Spleen (tissue), 11 donors: Measurements from ENCODE around the gene ARID5B. TPM values are rescaled to one million over a fixed set of nuclear protein-coding genes. Genes with fewer than 3 reads are reported as not detected.
A peak's percentile ranks its signal among the peaks of the same experiment; 100 is the strongest.

Experiments
- DNase-seq: peaks from one replicate; pipeline ENCODE4 v3.0.0-alpha.2; 2020
- H3K27ac ChIP-seq, 8 donors: fragments of 200-600 bp; sonication (generic) in 7 of 8; 1 replicate in 4 of 8; 2 replicates in 4 of 8; pipeline versions ENCODE4 v1.5.0 to v1.8.0; 2016 to 2021; ENCODE audit warnings: inconsistent platforms in 4 of 8, mild to moderate bottlenecking in 4 of 8, moderate library complexity in 1 of 8
- H3K27me3 ChIP-seq, 7 donors: fragments of 200-600 bp; sonication (generic) in 6 of 7; replicated peaks in 1 of 7; 1 replicate in 4 of 7; 2 replicates in 3 of 7; pipeline versions ENCODE4 v1.5.0 to v1.8.0; 2016 to 2021; ENCODE audit warnings: inconsistent platforms in 3 of 7, mild to moderate bottlenecking in 1 of 7
- H3K36me3 ChIP-seq, 6 donors: fragments of 200-600 bp; sonication (generic) in 5 of 6; 1 replicate in 4 of 6; 2 replicates in 2 of 6; pipeline versions ENCODE4 v1.5.0 to v1.8.0; 2016 to 2021; ENCODE audit warnings: inconsistent platforms in 2 of 6
- H3K4me1 ChIP-seq, 6 donors: fragments of 200-600 bp; sonication (generic) in 5 of 6; 1 replicate in 3 of 6; 2 replicates in 3 of 6; pipeline versions ENCODE4 v1.5.0 to v1.8.0; 2016 to 2021; ENCODE audit warnings: inconsistent platforms in 3 of 6
- H3K4me3 ChIP-seq, 8 donors: fragments of 200-600 bp; sonication (generic) in 7 of 8; 1 replicate in 4 of 8; 2 replicates in 4 of 8; pipeline versions ENCODE4 v1.5.0 to v1.8.0; 2016 to 2021; ENCODE audit warnings: inconsistent platforms in 4 of 8, mild to moderate bottlenecking in 4 of 8, moderate library complexity in 2 of 8
- H3K9me3 ChIP-seq, 8 donors: fragments of 200-600 bp; sonication (generic) in 7 of 8; 1 replicate in 4 of 8; 2 replicates in 4 of 8; pipeline versions ENCODE4 v1.5.0 to v1.8.0; 2016 to 2021; ENCODE audit warnings: inconsistent platforms in 4 of 8
- CTCF ChIP-seq, 11 experiments: fragments of 200-600 bp in 7 of 11; fragments of 450-650 bp in 4 of 11; sonication (generic) in 4 of 11; IDR thresholded peaks in 8 of 11; conservative IDR thresholded peaks in 3 of 11; 1 replicate in 7 of 11; 2 replicates in 4 of 11; pipeline versions ENCODE4 v1.4.0 to v1.8.0; 2016 to 2021; ENCODE audit warnings: antibody characterized with exemption in 11 of 11, inconsistent platforms in 4 of 11, mild to moderate bottlenecking in 1 of 11
- POLR2A ChIP-seq, 3 donors: fragments of 450-650 bp; IDR thresholded peaks; one replicate each; pipeline ENCODE4 v1.5.1; 2017; ENCODE audit warnings: antibody characterized with exemption in 3 of 3, mild to moderate bottlenecking in 1 of 3
- POLR2AphosphoS5 ChIP-seq, 3 donors: sonication (generic); formaldehyde crosslinking; IDR thresholded peaks; one replicate each; pipeline ENCODE4 v1.5.1; 2017; ENCODE audit warnings: antibody characterized with exemption in 3 of 3
- WGBS, 5 donors: extraction: QIAGEN DNeasy Blood & Tissue Kit in 3 of 5; methylation state at CpG; one replicate each; pipeline versions ENCODE4 v1.1.5 to v1.1.7; 2013 to 2018; 5-methylcytosine and 5-hydroxymethylcytosine counted together
- intact Hi-C: fragments of 100-400 bp; cut with DNase I; formaldehyde crosslinking; loops from one replicate; pipeline ENCODE4 v1.15.0; 2023; ENCODE audit warnings: low total_unique reads
- polyA plus RNA-seq, 3 donors: library from polyadenylated mRNA; stranded (reverse); fragments of 200-250 nt; gene quantifications; one replicate each; pipeline ENCODE4 v1.2.1, GENCODE V29; 2013
- total RNA-seq, 7 donors: library from RNA; depleted of rRNA in 3 of 7; stranded (reverse); fragments of >200 nt in 3 of 7; fragmentation: NEBNext Ultra II Directional in 4 of 7; extraction: Animal tissue kit (Norgen Biotek cat#: 25700) in 4 of 7; gene quantifications; one replicate each; pipeline versions ENCODE4 v1.1.0 to v1.2.1, GENCODE V29; 2016 to 2021
- donor health status: healthy with polysubstance abuse.
- donor health status: DM: no; HTN: no; CAD: no; lungs with moderate emphysema.
- donor health status: DM: no; HTN: no; CAD: no.
- donor health status: Bipolar disorder and iron deficiency.
- donor health status: healthy.
- donor health status: DM: no; HTN: no; CAD: no.
- donor health status: DM: yes; HTN: yes; CAD: no.

ARID5B gene
- total and polyA plus RNA-seq, 10 donors: 5.6 to 70.7 (median 46.2) TPM

- Histone ChIP-seq H3K9me3 (no peaks in the 10 kb centered on the region), H3K27me3 (no peaks in the 10 kb centered on the region), H3K4me1 (peaks cover 0 to 84% (median 27%) of the 10 kb centered on the region in 6 donors), H3K4me3 (no peak overlapping the region), H3K36me3 (peaks cover 0 to 25% (median 4%) of the 10 kb centered on the region in 6 donors), H3K27ac (peak overlapping the region in 1 of 8 donors; percentile 48)
- intact Hi-C loops: no loop called here
- no peak for DNase-seq
- no peak for TF ChIP-seq CTCF (IDR thresholded peaks at IDR 0.05 in 8 of 11, conservative IDR thresholded peaks at IDR 0.05 in 3 of 11)
- no peak for TF ChIP-seq POLR2A (IDR thresholded peaks at IDR 0.05)
Measured at GRCh38 chr10:61958805-61959204, 57.3 kb downstream of the ARID5B start.

DNA sequence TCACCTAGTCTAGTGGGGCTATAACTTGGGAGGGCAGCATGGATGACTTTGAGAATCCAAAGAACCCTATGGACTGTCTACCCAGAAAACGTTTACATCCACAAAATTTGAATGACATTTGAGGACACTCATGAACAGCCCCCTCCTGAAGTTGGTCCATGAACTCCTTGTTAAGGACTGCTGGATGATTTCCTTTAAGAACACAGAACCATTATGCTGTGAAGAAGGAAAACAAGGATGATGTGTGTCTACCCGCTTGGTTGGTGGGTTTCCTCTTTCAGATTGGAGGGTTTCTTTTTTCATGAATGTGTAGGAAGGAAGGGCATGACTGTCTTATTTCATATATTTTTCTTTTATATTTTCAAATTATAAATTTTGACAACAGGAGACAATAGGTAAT, 58.3 kb downstream of the ARID5B start:
- TF ChIP-seq POLR2AphosphoS5 (IDR thresholded peaks at IDR 0.05) (no peak), CTCF (IDR thresholded peaks at IDR 0.05 in 8 of 11, conservative IDR thresholded peaks at IDR 0.05 in 3 of 11) (no peak), POLR2A (IDR thresholded peaks at IDR 0.05) (no peak)
- DNase-seq: no peak
- peak overlapping the region in 3 of 8 donors; percentile 24 to 74 (median 48) for H3K27ac ChIP-seq
- H3K9me3 ChIP-seq: no peaks in the 10 kb centered on the region
- peaks cover 0 to 87% (median 38%) of the 10 kb centered on the region in 6 donors for H3K4me1 ChIP-seq
- peaks cover 0 to 18% (median 4%) of the 10 kb centered on the region in 6 donors for H3K36me3 ChIP-seq
- H3K27me3 ChIP-seq: no peaks in the 10 kb centered on the region
- WGBS, 5 donors: 69 to 85% (median 80%) methylated on average over 2 of the region's 2 CpGs
- intact Hi-C loops: no loop called here
- H3K4me3 ChIP-seq: no peak overlapping the region

DNA sequence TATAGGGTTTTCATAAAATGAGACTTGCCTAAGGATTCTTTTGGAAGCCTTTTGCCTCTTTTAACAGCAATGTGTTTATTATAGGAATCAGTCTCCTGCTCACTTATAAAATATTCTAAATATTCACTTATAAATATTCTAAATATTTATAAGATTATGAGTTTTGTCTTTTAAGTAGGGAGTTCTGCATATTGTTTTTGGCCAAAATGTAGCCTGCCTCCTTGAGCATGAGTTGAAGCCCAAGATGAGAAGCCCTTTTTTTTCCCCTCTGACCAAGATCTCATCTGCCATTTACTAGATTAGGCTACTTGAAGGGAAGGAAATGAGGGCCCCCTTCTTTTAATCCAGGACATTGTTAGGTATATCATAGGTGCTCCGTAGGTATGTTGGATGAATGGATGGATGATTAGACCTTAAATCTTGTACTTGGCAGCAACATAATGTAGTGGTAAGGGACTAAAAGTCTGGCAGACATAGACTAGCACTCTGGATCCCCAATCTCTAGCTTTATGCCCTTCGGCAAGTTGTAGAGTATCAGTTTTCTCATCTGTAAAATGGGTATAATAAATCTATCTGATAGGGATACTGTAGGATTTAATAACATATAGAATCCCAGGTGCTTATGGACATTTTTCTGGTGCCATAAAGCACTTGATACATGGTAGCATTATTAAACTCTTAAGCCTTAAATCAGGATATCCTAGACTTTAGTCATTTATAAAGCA, 59.1 kb downstream of the ARID5B start:
- 87 to 100% (median 91%) methylated on average over 2 of the region's 2 CpGs for WGBS, 5 donors
- intact Hi-C loops: no loop called here
- Histone ChIP-seq H3K27me3 (no peaks in the 10 kb centered on the region), H3K9me3 (no peaks in the 10 kb centered on the region), H3K36me3 (peaks cover 0 to 14% (median 2%) of the 10 kb centered on the region in 6 donors), H3K4me1 (peaks cover 0 to 90% (median 45%) of the 10 kb centered on the region in 6 donors), H3K4me3 (no peak overlapping the region), H3K27ac (peak overlapping the region in 6 of 8 donors; percentile 5 to 75 (median 40))
- no peak for DNase-seq
- TF ChIP-seq CTCF (IDR thresholded peaks at IDR 0.05 in 8 of 11, conservative IDR thresholded peaks at IDR 0.05 in 3 of 11): no peak
- no peak for TF ChIP-seq POLR2A (IDR thresholded peaks at IDR 0.05)
- no peak for TF ChIP-seq POLR2AphosphoS5 (IDR thresholded peaks at IDR 0.05)

GRCh38 chr10:61961278-61961677, 59.8 kb downstream of the ARID5B start:
- H3K4me1 ChIP-seq: peaks cover 0 to 91% (median 49%) of the 10 kb centered on the region in 6 donors

More at GRCh38 chr10:61961278-61961677, 59.8 kb downstream of the ARID5B start:
- peak overlapping the region in 6 of 8 donors; percentile 5 to 75 (median 52) for H3K27ac ChIP-seq
- no peaks in the 10 kb centered on the region for H3K9me3 ChIP-seq
- no peak for DNase-seq
- TF ChIP-seq POLR2A (IDR thresholded peaks at IDR 0.05) (no peak), POLR2AphosphoS5 (IDR thresholded peaks at IDR 0.05) (peak in 1 of 3 donors; percentile 42), CTCF (IDR thresholded peaks at IDR 0.05 in 8 of 11, conservative IDR thresholded peaks at IDR 0.05 in 3 of 11) (no peak)
- intact Hi-C loops: no loop called here
- WGBS, 5 donors: 43 to 53% (median 48%) methylated on average over 8 of the region's 8 CpGs
- H3K4me3 ChIP-seq: peak overlapping the region in 1 of 8 donors; percentile 6
- H3K36me3 ChIP-seq: peaks cover 0 to 7% (median 0%) of the 10 kb centered on the region in 6 donors
- no peaks in the 10 kb centered on the region for H3K27me3 ChIP-seq
